Measurements from ENCODE around the gene SLC39A8.

GRCh38 chr4:102222838-102223409, 122.4 kb downstream of the SLC39A8 start:
- TF ChIP-seq CTCF (IDR thresholded peaks at IDR 0.05) (no peak), POLR2A (IDR thresholded peaks at IDR 0.05) (no peak), EP300 (IDR thresholded peaks at IDR 0.05) (no peak)

Measured in tibial nerve (tissue), 4 donors.